ENCODE results near the gene M1AP.

DNA sequence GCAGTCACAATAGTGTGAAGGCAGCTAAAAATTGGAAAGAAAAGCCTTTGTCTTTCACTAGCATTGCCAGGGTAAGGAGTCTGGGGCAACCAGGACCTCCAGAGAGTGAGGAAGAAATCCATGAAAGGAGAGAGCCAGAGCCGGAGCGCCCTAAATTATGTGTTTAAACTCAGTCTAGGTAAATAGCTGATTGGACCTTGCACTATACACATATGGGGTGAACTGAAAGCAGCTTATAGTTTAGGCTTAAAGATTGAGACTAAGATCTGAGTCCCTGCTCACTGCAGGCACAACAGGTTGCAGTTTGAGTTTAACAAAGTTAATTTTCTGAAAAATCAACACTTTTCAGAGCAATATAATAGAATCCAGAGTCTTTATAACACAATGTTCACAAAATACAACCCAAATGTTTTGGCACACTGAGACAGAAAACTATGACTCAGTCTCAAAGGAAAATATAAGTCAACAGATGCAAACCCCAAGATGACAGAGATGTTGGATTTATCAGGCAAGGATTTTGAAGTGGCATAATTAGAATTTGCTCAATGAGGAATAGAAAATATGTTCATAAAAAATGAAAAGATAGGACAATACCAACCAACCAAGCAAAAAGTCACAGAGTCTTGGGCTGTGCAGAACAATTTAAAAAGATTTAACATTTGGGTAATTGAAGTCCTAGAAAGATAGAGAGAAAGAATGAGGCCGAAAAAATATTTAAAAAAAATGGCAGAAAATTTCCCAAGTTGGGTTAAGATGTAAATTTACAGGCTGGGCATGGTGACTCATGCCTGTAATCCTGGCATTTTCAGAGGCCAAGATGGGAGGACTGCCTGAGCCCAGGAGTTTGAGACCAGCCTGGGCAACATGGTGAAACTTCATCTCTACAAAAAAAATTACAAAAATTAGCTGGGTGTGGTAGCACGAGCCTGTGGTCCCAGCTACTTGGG, 54.0 kb downstream of the M1AP start:
- TF ChIP-seq, protein P1, sequence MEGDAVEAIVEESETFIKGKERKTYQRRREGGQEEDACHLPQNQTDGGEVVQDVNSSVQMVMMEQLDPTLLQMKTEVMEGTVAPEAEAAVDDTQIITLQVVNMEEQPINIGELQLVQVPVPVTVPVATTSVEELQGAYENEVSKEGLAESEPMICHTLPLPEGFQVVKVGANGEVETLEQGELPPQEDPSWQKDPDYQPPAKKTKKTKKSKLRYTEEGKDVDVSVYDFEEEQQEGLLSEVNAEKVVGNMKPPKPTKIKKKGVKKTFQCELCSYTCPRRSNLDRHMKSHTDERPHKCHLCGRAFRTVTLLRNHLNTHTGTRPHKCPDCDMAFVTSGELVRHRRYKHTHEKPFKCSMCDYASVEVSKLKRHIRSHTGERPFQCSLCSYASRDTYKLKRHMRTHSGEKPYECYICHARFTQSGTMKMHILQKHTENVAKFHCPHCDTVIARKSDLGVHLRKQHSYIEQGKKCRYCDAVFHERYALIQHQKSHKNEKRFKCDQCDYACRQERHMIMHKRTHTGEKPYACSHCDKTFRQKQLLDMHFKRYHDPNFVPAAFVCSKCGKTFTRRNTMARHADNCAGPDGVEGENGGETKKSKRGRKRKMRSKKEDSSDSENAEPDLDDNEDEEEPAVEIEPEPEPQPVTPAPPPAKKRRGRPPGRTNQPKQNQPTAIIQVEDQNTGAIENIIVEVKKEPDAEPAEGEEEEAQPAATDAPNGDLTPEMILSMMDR (conservative IDR thresholded peaks at IDR 0.05; ENCODE audit: low read depth, low read length) = no peak
- TF ChIP-seq EZH2 (IDR thresholded peaks at IDR 0.05; ENCODE audit: low read length, unreplicated experiment) (no peak), EZH2phosphoT487 (IDR thresholded peaks at IDR 0.05; ENCODE audit: borderline replicate concordance, low read length) (no peak)
